Stimulated activated CD8-positive, alpha-beta memory T cell treated with anti-CD3 and anti-CD28 coated beads, Interleukin-12 subunit alpha, Interleukin-12 subunit beta, amount 100 ng/mL, for 1 hour (primary cell): ENCODE data around the gene COL5A1.
"Not testable (repeated sequence)": the region's sequence is repeated elsewhere in the genome, so short reads cannot be mapped to it uniquely, and the experiment has no call there.

Source experiments
- DNase-seq: peaks from one replicate; pipeline ENCODE4 v3.0.0-alpha.2; 2020; ENCODE audit warnings: low read depth

The COL5A1 gene

DNA sequence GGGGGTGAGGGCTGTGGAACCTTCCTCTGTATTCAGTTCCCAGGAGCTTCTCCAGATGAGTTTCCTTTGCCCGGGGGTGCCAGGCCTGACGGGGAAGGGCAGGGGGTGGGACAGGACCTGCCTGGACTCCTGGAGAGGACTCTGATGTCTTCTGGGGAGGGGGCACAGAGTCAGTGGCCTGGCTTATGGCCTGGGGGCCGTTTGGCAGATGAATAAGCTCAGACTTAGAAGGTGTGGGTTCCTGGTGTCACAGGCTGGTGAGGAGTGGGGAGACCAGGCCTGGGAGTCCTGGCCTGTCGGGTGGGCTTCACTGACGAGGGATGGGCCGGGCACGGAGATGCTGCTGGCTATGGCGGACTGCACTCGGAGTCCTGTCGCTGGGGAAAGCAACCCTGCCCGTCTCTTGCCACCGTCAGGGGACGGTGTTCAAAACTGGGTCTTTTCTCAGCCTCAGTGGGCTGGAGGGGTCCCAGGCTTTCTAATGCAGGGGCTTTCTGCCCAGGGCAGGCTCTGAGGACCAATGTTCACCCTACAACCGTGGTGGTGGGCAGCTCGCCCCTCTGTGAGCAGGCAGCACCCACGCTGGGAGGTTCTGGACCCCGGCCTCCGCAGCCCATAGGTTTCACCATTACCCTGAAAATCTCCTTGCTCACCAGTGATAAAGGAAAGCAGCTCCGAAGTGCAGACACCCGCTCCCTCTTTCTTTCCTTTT, 16.2 kb downstream of the COL5A1 start:
- DNase-seq: no peak

DNA sequence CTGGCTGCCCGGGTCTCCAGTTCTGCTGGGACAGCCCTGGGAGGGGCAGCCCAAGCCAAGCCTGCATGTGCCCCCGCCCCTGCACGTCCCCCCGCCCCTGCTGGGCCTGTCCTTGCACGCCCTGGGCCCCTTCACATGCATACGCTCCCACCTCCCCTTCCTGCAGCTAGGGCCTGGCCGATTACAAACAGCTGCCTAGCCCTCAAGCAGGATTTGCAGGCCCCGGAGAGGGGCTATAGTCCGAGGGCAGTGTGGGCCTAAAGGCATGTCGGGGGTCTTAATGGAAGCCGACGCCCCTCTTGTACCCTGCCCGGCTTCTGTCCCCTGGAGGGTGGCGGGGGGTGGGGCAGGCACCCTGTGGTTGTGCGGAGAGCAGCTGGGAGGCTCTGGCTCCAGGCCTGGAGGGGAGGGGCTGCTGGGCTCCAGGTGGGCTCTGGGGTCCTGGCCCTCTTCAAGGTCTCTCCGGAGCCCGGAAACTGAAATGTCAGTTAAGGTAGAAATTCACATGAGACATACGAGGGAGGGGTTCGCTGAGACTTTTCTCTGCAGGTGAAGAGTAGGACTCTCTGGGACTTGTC, 16.9 kb downstream of the COL5A1 start:
- no peak for DNase-seq

DNA sequence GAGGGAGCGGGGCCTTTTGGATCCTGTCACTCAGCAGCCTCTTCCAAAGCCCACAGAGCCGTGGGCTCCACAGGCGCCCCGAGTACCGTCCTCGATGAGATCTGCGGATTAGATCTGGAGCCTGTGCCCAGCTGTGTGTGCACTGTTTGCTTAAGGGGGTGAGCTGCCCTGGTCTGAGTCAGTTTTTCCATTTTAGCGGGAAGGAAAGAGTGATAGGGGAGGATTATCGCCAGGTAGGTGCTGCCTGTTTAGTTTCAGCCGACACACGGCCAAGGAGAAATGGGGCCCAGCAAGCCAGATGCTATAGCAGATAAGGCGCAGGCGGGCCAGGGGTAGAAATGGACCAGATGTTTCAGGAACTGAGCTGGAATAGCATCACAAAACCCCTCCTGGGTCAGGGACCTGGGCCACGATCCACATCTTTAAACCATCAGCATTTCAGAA, 18.1 kb downstream of the COL5A1 start:
- no peak for DNase-seq

DNA sequence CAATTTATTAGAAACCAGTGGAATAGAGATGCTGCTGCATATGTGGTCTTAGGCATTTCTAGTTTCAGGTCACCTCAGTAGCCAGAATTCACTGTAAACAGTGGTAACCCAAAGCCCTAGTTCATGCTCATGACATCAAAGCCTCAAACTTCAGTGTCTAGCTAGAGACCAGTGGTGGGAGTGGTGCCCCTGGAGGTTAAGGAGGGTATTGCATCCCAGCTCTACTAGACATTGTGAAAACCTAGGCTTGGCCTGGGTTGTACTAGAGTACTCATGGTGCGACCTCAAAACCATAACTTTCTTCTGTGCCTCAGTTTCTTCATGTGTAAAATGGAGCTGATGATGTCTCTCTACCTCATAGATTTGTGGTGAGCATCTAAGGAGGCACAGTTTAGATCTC, 18.8 kb downstream of the COL5A1 start:
- no peak for DNase-seq

DNA sequence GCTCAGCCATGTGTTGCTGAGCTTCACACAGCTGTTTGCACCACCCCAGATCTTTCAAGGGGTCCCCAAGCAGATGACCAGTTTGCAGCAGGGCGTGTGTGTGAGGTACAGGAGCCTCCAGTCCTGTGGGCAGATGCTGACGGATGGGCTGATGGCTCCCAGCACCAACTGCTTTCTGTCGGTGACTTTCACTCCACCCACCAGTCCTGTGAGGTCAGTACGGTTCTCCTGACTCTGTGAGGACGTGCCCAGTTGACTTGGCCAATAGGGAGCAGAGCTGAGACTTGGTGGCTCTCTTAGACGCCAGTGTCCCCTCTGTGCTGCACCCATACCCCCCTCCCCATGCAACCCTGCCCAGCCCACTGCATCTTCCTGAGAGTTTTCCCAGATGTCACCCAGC, 19.7 kb downstream of the COL5A1 start:
- no peak for DNase-seq

DNA sequence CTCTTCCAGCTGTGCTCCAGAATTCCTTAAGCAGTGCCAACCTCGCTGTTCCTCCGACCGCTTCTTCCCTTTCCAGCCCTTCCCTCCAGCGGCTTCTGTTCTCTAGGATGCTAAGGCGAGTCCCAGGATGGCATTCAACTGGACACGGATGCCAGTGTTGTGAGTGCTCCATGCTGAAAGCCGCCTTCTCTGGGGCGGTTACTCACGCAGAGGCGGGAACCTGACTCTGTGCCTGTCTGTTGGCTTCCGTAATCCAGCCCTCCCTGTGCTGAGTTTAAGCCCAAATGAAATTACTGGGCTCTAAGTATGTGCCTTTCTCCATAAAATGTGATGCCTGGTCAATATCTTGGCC, 20.2 kb downstream of the COL5A1 start:
- no peak for DNase-seq

DNA sequence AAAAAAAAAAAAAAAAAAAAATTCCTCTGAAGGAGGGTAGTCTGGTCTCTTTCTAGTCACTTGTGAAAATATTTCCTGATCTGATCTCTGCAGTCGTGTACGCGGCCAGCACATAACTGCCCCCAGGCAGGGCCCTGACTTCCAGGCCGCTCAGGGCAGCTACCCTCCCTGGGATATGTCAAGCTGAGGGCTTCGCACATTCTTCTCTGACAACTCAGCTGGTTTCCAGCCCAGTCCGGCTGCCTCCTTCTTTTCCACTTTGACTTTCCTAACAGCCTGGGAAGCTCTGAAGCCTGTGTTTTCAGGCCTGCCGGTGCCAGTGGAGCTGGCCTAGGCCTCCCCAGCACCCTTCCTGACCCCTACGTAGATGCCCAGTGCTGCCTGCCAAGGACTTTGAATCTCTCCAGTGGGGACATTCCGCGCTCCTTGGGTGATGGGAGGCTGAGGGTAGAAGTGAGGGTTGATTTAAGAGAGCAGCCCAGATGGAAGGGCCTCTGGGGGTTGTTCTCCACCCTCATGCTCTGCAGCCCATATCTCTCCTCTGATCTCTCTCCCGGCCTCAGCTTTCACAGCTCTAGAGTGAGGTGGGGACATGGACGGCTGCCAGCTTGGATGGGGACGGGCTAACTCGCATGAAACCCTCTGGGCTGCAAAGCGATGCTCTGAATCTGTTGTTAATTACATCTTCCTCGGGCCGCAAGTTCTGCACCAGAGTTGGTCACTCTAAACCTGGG, 20.7 kb downstream of the COL5A1 start:
- DNase-seq: no peak

DNA sequence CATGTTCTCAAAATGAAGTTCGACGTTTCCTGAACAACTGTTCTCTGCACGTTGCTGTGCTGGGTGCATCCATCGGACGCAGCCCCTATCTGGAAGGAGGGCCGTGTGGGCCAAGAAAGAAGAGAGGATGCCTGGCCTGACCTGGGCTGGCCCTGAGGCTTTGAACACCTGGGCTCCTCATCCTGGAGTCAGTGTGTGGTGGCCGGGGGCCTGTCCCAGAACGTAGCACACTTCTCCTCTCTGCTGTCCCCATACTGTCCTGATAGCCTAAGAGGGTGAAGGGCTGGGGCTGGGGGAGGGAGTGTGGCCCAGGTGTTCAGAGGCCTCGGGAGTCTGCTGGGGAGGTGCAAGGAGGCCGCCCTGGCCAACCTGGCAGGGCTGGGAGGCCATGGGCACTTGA, 21.5 kb downstream of the COL5A1 start:
- DNase-seq: no peak

DNA sequence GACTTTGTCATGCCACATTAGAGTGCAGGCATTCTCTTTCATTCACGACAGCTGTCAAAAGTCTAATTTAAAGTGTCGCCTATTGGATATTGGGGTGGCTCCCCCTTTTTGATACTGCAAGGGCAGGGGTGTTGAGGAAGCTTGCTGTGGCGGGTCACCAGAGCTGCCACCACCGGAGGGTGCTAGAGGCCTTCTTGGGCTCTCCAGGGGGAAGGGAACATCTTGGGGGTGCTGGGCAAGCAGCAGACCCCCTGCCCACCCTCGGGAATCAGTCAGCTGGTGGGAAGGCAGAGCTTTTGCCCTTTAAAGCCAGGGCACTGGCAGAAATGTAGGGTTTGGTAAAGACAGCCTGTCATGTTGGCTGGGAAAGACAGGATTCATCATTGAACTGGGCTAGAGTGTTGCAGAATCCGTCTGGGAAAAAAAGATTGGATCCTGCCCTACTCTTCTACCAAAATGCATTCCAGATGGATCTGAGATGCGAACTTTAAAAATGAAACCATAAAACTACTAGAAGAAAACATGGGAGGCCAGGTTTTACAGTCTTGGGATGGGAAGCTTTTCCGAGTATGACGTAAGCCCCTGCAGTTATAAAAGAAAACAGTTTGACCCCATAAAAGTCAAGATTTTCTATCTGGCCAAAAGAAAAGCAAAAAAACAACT, 22.3 kb downstream of the COL5A1 start:
- DNase-seq: no peak

DNA sequence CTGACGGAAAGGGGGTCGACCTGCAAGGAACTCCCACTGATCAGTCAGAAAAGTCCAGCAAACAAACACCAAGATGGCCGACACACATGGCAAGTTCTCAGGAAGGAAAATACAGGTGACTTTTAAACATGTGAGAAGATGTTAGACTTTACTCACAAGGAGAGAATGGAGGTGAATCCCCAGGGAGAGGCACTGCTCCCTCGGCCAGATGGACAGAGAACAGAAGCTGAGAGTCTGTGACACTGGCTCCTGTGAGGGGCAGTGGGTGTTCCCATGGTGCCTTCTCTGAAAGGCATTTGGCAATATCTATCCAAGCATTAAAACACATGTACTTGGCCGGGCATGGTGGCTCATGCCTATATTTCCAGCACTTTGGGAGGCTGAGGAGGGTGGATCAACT, 22.8 kb downstream of the COL5A1 start:
- no peak for DNase-seq

DNA sequence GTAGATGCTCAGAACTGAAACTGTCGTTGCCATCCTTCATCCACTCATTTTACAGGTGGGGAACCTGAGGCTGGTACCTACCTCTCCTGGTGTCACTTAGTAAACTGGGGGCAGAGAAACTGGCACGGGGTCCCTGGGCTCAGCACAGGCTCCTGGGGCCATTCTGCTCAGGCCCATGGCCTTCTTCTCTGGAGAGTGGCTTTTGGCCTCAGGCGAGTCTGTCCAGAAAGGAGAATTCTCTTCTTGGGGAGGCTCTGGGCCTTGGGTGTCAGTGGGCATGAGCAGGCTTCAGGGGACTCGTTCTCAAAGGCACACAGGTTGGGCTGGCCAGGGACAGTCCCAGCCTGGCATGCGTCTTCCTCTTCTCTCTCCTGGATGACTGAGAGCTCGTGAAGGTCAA, 24.6 kb downstream of the COL5A1 start:
- no peak for DNase-seq

DNA sequence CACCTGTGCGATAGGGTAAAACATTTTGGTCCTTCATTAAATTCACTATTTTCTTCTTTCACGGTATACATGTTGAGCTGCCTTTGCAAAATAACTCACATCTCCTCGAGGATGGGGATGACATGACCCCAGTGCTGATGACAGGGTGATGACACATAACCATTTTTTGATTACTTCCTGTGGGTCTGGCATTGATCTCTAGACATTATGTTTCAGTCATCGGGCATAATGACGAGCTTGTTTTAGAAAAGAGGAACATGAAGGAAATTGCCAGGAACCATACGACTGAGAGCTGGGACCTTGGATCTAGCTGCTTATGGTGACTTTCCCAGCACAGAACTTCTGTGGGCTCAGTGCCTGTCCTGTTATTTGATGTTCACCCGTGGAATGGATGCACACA, 25.2 kb downstream of the COL5A1 start:
- no peak for DNase-seq

DNA sequence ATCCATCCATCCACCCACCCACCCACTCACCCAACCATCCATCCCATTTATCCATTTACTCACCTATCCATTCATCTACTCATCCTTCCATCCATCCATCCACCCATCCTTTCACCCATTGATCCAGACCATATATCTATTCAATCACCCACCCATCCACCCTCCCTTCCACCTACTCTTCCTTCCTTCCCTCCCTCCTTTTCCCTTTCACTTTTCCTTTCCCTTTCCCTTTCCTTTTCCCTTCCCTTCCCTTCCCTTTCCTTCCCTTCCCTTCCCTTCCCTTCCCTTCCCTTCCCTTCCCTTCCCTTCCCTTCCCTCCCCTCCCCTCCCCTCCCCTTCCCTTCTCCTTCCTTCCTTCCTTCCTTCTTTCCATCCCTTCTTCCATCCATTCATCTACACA, 27.4 kb downstream of the COL5A1 start:
- not testable (repeated sequence) for DNase-seq

DNA sequence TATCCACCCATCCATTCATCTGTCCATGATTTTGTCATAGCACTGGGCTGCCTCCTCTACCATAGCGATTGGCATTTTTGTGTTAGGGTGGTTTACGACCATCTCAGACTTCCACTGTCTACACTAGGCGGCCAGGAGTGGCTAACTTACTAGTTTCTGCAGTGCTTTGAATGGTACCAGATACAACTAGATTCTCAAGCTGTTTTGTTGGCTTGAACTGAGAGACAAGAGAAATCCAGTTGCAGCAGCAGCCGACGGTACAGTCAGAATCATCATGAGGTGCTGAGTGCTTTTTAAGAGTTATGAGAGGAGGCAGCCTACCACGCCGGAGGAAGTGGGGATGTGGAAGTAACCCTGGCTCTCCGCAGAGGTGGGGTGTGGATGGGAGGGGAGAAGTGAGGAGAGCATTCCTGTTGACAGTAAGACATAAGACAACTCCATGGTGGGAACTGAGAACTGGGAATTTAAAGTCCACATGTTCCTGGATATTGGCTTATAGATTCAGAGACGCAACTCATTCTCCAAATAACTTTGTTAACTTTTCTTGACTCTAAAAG, 27.9 kb downstream of the COL5A1 start:
- DNase-seq: no peak

DNA sequence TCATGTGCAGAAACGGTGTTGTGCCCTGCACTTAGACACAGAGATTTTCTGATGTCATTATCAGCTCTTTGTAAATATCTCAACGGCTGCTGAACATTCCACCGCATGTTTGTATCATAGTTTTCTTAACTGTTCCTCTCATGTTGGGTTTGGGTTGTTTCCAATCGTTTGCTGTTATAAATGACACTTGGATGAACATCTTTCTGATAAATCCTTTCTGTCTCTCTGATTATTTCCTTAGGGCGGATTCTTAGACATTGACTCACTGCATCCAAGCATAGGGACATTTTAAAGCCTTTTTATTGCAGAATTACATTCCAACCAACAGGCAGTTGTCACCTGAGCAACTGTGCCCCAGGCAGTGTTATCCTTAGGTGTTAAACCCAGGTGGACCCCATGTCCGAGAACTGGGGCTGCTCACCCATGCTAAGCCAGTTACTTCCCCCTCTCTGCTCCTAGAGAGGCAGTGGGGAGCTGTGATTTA, 28.5 kb downstream of the COL5A1 start:
- no peak for DNase-seq

DNA sequence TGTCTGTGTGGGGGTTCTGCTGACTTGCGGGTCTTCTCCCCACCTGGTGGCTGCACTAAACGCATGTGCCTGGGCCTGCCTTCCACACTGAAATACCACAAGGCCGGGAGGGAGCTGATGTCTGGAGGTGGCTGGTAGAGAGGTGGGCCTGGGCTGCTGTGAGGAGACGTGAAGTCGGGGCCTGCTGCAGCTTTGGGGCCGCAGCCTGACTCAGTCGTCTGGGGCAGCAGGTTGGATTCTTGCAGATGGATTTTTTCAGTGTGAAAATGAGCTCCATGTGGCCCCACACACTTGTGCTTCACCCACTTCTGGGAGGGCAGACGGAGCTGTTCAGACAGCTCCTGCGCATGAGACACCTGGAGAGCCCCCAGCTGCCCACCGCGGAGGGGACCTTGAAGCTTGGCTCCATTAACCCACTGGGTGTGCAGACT, 29.3 kb downstream of the COL5A1 start:
- no peak for DNase-seq

DNA sequence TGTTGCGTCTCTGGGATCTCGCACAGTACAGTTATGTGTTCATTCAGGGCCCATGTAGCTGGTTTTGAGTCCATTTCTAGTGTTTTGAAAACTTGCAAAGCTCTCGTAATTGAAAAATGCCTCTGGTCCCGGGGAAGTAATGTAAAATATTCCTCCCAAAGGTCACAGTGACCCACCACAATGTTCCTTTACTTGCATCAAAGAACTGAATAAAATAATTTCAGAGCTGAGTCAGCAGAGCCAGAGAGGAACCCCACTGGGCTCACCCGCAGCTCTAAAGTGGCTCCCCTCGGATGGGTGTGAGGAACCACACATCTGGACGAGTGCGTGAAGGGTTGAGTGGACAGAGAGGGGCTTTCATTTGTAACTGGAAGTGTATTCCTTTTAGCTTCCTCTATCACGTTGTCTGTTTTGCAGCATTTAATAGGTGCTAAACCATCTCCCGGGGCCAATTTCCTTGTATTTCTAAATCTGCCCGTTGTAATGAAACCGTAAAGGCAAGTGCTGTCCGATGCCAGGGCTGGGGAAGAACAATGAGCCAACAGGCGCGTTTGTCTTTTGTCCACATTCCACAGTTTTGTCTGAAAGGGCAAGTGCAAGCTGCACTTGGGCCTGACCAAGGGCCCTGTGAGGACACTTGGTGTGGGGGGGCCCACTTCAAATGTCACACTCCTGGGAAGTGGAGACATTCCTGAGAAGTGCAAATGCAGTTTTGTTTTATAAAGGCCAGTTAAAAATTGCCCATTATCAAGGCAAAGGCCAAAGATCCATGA, 29.9 kb downstream of the COL5A1 start:
- no peak for DNase-seq

DNA sequence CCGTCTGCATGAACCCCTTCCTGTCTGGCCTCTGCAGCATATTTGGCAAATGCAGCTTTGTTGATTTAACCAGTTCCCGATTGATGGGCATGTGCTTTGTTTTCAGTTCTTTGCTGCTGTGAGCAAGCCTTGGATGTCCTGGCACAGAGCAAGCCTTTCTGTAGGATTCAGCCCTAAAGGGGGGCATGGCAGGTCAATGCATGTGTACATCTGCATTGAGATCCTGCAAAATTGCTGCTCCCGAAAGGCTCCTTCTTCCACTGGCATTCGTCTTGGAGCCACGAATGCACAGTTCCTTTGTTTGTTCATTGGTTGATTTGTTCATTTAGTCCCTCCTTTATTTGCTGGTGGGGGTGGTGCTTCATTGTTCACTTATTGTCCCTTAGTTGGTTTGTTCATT, 34.8 kb downstream of the COL5A1 start:
- no peak for DNase-seq

DNA sequence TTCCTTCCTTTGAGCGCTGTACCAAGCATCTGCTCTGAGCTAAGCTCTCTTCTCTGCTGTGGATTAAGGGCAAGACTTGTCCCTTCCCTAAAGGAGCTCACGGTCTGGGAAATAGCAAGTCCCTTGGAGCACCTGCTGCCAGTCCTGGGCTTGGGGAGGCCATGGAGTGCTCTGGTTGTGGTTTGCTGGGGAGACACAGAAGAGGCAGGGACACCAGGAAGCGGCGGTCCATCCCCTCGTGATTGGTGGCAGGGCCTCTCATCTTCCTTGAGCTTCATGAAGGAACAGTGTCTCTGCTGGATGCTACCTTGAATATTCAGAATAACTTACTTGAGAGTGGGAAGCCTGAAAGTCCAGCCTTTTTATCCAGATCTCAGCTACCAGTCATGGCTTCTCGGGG, 35.3 kb downstream of the COL5A1 start:
- DNase-seq: no peak

DNA sequence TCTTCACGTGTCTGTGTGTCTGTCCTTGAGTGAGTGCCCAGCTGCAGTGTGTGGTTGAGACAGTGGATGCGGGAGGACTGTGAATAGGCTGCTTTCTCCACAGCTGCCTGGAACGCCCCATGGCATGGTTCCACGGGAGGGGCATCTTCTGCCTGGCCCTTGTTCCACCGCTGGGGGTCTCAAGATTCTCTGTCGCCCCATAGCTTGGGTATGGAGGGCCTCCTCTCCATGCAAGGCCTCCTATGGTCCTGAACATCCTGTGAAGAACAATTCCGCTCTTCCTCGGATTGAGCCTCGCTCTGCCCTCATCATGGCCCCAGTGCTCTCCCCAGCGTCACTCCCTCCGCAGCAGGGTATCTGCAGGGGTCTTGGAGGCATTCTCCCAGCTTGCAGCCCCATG, 36.1 kb downstream of the COL5A1 start:
- DNase-seq: no peak

DNA sequence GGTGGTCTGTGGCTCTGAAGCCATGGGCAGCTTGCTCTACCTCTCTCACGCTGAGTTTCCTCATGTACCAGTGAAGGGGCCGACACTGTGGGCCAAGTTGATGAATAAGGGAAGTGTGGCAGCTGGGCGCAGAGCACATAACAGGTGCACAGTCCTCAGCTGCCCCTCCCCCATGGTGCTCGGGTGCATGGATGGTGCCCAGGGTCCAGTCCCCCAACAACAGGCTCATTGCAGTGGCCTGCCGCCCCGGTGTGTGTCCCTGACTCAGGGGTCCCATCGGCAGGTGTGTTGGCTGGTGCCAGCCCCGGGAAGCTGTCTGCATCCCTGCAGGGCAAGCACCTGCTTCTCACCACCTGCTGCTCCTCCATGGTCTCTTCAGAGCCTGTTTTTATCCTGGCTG, 36.6 kb downstream of the COL5A1 start:
- no peak for DNase-seq
